Common myeloid progenitor, CD34-positive (primary cell): ENCODE data around the gene LRP1B.
"Not testable (repeated sequence)": the region's sequence is repeated elsewhere in the genome, so short reads cannot be mapped to it uniquely, and the experiment has no call there.

ENCODE experiments used
- CTCF ChIA-PET: fragments of 350-600 bp; sonication (Branson Sonifier 250); formaldehyde crosslinking; loops from one replicate; lab custom pipeline; 2021; ENCODE audit warnings: antibody characterized with exemption; lab: Charles Lee
- POLR2A ChIA-PET: fragments of 350-600 bp; sonication (Branson Sonifier 250); formaldehyde crosslinking; loops from one replicate; lab custom pipeline; 2021; ENCODE audit warnings: antibody characterized with exemption; lab: Charles Lee
- DNase-seq, 3 donors: peaks; one replicate each; pipeline versions ENCODE4 v3.0.0 to v3.0.0-alpha.2; 2013
- H3K27ac ChIP-seq, 2 experiments: 1 replicate in 1 of 2; 2 replicates in 1 of 2; pipeline ENCODE4 v1.7.0; 2013; ENCODE audit warnings: inconsistent platforms in 2 of 2, low read length in 2 of 2, mild to moderate bottlenecking in 2 of 2, low read depth in 1 of 2, moderate library complexity in 1 of 2; ENCODE audit not compliant: severe bottlenecking in 2 of 2, insufficient read depth in 1 of 2, poor library complexity in 1 of 2
- H3K27me3 ChIP-seq, 5 experiments: replicated peaks in 2 of 5; 1 replicate in 3 of 5; 2 replicates in 2 of 5; pipeline versions ENCODE4 v1.6.1 to v1.7.0; 2013; ENCODE audit warnings: low read length in 4 of 5, mild to moderate bottlenecking in 2 of 5, moderate library complexity in 2 of 5, inconsistent platforms in 1 of 5; ENCODE audit not compliant: insufficient read depth in 5 of 5, control insufficient read depth in 4 of 5
- H3K36me3 ChIP-seq, 4 experiments: 1 replicate in 2 of 4; 2 replicates in 2 of 4; pipeline versions ENCODE4 v1.6.1 to v1.7.0; 2013; ENCODE audit warnings: low read length in 3 of 4, control low read depth in 1 of 4, mild to moderate bottlenecking in 1 of 4; ENCODE audit not compliant: control insufficient read depth in 4 of 4, insufficient read depth in 4 of 4
- H3K4me1 ChIP-seq, 4 experiments: 1 replicate in 3 of 4; 2 replicates in 1 of 4; pipeline versions ENCODE4 v1.6.1 to v1.7.1; 2013; ENCODE audit warnings: low read length in 3 of 4, mild to moderate bottlenecking in 3 of 4, control low read depth in 1 of 4, inconsistent platforms in 1 of 4, moderate library complexity in 1 of 4; ENCODE audit not compliant: control insufficient read depth in 4 of 4, insufficient read depth in 4 of 4; ENCODE audit errors: control extremely low read depth in 1 of 4
- H3K4me3 ChIP-seq, 7 experiments: 1 replicate in 4 of 7; 2 replicates in 3 of 7; pipeline versions ENCODE4 v1.5.1 to v1.7.0; 2013; ENCODE audit warnings: mild to moderate bottlenecking in 7 of 7, low read length in 6 of 7, moderate library complexity in 6 of 7, inconsistent platforms in 2 of 7, low read depth in 2 of 7, control low read depth in 1 of 7; ENCODE audit not compliant: insufficient read depth in 4 of 7, control insufficient read depth in 1 of 7; ENCODE audit errors: extremely low read depth in 1 of 7
- H3K9me3 ChIP-seq, 5 experiments: 1 replicate in 4 of 5; 2 replicates in 1 of 5; pipeline versions ENCODE4 v1.6.1 to v1.7.1; 2013; ENCODE audit warnings: low read length in 4 of 5, mild to moderate bottlenecking in 2 of 5, inconsistent platforms in 1 of 5, low read depth in 1 of 5, moderate library complexity in 1 of 5; ENCODE audit not compliant: control insufficient read depth in 4 of 5, insufficient read depth in 2 of 5; ENCODE audit errors: control extremely low read depth in 1 of 5
- WGBS: methylation state at CpG from one replicate; pipeline ENCODE4 v1.1.5; 2013; ENCODE audit not compliant: insufficient coverage; 5-methylcytosine and 5-hydroxymethylcytosine counted together

The LRP1B gene

GRCh38 chr2:140550821-140551220 lies 1580.0 kb downstream of the LRP1B start:
- ChIA-PET POLR2A (no interaction called here), CTCF (no interaction called here)
- Histone ChIP-seq H3K4me3 (no peak overlapping the region), H3K9me3 (no peaks in the 10 kb centered on the region), H3K36me3 (no peaks in the 10 kb centered on the region), H3K27me3 (no peaks in the 10 kb centered on the region), H3K4me1 (no peaks in the 10 kb centered on the region), H3K27ac (no peak overlapping the region)
- 100% methylated on average over 2 of the region's 2 CpGs for WGBS
- DNase-seq = no peak

DNA sequence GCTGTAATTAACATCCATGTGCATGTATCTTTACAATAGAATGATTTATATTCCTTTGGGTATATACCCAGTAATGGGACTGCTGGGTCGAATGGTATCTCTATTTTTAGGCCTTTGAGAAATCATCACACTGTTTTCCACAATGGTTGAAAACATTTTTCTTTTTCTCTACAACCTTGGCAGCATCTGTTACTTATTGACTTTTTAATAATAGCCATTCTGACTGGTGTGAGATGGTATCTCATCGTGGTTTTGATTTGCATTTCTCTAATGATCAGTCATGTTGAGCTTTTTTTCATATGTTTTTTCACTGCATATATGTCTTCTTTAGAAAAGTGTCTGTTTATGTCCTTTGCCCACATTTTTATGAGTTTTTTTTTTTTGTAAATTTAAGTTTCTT lies 1586.0 kb downstream of the LRP1B start:
- H3K4me3 ChIP-seq, H3K36me3 ChIP-seq, H3K27me3 ChIP-seq, H3K27ac ChIP-seq, DNase-seq, H3K4me1 ChIP-seq, POLR2A ChIA-PET, H3K9me3 ChIP-seq: not testable (repeated sequence)
- WGBS = no CpG with 5 or more reads among the region's 2 CpGs
- CTCF ChIA-PET = interaction anchor here (1.1 kb wide), 1 partner anchor 21 kb away, joined by 3 read pairs; no protein-coding TSS in a partner anchor

GRCh38 chr2:140542627-140543026 lies 1588.2 kb downstream of the LRP1B start:
- POLR2A ChIA-PET = no interaction called here
- no peaks in the 10 kb centered on the region for H3K9me3 ChIP-seq
- H3K4me3 ChIP-seq = no peak overlapping the region
- CTCF ChIA-PET = no interaction called here
- H3K36me3 ChIP-seq = no peaks in the 10 kb centered on the region
- DNase-seq = no peak
- no peaks in the 10 kb centered on the region for H3K27me3 ChIP-seq
- H3K27ac ChIP-seq = no peak overlapping the region
- WGBS = 98% methylated on average over 4 of the region's 5 CpGs
- H3K4me1 ChIP-seq = no peaks in the 10 kb centered on the region

DNA sequence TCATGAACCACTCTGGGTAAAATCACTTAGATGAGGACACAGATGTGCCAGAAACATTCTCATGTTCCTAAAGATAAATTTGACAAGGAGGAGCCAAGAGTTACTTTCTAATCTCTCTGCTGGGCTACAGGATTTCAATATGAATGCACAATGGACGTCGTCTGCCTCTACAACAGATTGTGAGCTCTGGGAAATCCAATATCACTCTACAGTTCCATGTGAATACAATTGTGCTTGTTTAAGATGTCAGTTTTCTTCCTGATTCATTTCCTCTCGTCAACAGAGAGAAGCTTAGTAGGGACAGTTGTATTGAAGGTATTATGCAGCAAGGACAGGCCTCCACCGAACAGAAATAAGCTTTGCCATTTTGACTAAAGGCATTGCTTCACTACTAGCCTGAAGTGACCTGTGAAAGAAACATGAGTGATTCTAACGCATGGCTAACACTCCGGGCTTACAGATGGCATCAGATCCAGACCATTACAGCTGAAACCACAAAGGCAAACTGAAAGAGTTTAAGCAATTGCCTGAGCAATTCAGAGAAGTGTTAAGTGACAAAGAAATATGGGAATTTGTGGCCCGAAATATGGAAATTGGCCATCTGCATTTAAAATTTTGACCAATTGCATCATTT lies 1591.5 kb downstream of the LRP1B start:
- no peak for DNase-seq
- WGBS = 89% methylated on average over 3 of the region's 7 CpGs
- H3K27ac ChIP-seq = no peak overlapping the region
- ChIA-PET CTCF (no interaction called here), POLR2A (no interaction called here)
- no peaks in the 10 kb centered on the region for H3K27me3 ChIP-seq
- no peak overlapping the region for H3K4me3 ChIP-seq
- no peaks in the 10 kb centered on the region for H3K36me3 ChIP-seq
- H3K4me1 ChIP-seq = no peaks in the 10 kb centered on the region
- H3K9me3 ChIP-seq = no peaks in the 10 kb centered on the region

DNA sequence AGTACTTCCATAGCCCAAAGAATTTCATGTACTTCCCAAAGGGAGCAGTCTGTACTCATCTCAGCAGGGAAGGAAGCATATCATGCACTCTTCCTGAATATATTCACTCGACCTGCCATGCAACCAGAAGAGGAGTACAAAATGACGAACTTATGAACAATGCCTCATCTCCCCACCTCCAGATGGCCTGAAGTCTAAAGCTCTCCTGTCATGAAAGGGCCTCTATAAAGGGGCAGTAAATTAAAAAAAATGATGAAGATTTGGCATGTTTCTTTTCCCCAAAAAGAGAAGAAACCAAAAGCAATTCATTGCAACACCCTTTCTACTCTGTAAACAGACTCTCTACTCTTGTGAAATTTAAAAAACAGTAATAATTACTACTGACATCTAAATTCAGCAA lies 1601.1 kb downstream of the LRP1B start:
- H3K9me3 ChIP-seq = no peaks in the 10 kb centered on the region
- ChIA-PET CTCF (no interaction called here), POLR2A (no interaction called here)
- H3K4me3 ChIP-seq = no peak overlapping the region
- H3K4me1 ChIP-seq = no peaks in the 10 kb centered on the region
- no peaks in the 10 kb centered on the region for H3K36me3 ChIP-seq
- no peak for DNase-seq
- no peaks in the 10 kb centered on the region for H3K27me3 ChIP-seq
- 49% methylated on average over 2 of the region's 2 CpGs for WGBS
- H3K27ac ChIP-seq = no peak overlapping the region

GRCh38 chr2:140528982-140529381 lies 1601.8 kb downstream of the LRP1B start:
- POLR2A ChIA-PET = no interaction called here

GRCh38 chr2:140526575-140526974 lies 1604.2 kb downstream of the LRP1B start:
- POLR2A ChIA-PET = no interaction called here

More at GRCh38 chr2:140528982-140529381, 1601.8 kb downstream of the LRP1B start:
- H3K27ac ChIP-seq = no peak overlapping the region
- H3K9me3 ChIP-seq = no peaks in the 10 kb centered on the region
- no peaks in the 10 kb centered on the region for H3K4me1 ChIP-seq
- no peak overlapping the region for H3K4me3 ChIP-seq
- H3K27me3 ChIP-seq = no peaks in the 10 kb centered on the region
- CTCF ChIA-PET = no interaction called here
- WGBS = 100% methylated on average over 1 of the region's 2 CpGs
- H3K36me3 ChIP-seq = no peaks in the 10 kb centered on the region
- DNase-seq = no peak

More at GRCh38 chr2:140526575-140526974, 1604.2 kb downstream of the LRP1B start:
- CTCF ChIA-PET = no interaction called here
- no peak overlapping the region for H3K4me3 ChIP-seq
- no peak overlapping the region for H3K27ac ChIP-seq
- no peaks in the 10 kb centered on the region for H3K4me1 ChIP-seq
- no peaks in the 10 kb centered on the region for H3K9me3 ChIP-seq
- H3K36me3 ChIP-seq = no peaks in the 10 kb centered on the region
- DNase-seq = no peak
- no peaks in the 10 kb centered on the region for H3K27me3 ChIP-seq
